ENCODE measurements around the gene KCNG4.

Gene KCNG4

DNA sequence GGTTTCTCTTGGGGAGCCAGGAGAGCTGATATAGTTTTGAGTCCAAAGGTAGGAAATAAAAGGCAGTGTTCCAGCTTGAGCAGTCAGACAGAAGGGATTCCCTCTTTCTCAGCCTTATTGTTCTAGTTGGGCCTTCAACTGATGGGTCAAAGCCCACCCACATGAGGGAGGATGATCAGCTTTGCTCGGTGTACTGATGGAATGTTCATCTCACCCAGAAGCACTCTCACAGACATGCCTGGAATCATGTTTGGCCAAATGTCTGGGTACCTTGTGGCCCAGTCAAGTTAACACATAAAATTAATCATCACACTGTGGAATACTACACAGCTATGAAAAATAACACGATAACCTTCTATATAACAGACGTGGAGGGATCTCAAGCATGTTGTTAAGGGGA lies 23.1 kb upstream of the KCNG4 start:
- no peaks in the 10 kb centered on the region for H3K9me3 ChIP-seq (ENCODE audit: control insufficient read depth, low read length)
- H3K4me1 ChIP-seq (ENCODE audit: control insufficient read depth, insufficient read depth, low read length, poor library complexity, severe bottlenecking), result no peaks in the 10 kb centered on the region
- no peak overlapping the region for H3K4me3 ChIP-seq (ENCODE audit: extremely low read depth, insufficient read depth, low read length, poor library complexity, severe bottlenecking)
- H3K27ac ChIP-seq (ENCODE audit: low read depth, low read length, severe bottlenecking), result no peak overlapping the region
- WGBS, 2 experiments (ENCODE audit: insufficient coverage in 2 of 2), result 100% methylated on average over 1 of the region's 3 CpGs
- no peaks in the 10 kb centered on the region for H3K36me3 ChIP-seq (ENCODE audit: control insufficient read depth, insufficient read depth, low read length)

DNA sequence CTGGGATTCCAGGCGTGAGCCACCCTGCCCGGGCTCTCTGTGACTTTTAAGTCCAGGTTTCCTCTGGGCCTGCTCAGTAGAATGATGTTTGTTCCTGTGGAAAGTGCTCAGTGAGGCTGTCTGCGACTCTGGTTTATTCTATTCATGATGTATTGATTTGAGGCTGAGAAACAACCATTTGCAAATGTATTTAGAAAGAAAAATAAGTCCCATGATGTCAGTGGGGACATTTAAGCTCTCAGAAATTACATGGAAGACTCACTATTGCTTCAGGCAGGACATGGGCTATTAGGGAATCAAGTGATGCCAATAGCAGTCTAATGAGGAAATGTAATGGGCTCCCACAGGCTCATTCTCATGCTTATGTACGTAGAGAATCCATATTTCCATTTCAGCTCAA lies 22.2 kb upstream of the KCNG4 start:
- Histone ChIP-seq H3K36me3 (ENCODE audit: control insufficient read depth, insufficient read depth, low read length) (no peaks in the 10 kb centered on the region), H3K4me1 (ENCODE audit: control insufficient read depth, insufficient read depth, low read length, poor library complexity, severe bottlenecking) (no peaks in the 10 kb centered on the region), H3K27ac (ENCODE audit: low read depth, low read length, severe bottlenecking) (no peak overlapping the region), H3K4me3 (ENCODE audit: extremely low read depth, insufficient read depth, low read length, poor library complexity, severe bottlenecking) (no peak overlapping the region), H3K9me3 (ENCODE audit: control insufficient read depth, low read length) (no peaks in the 10 kb centered on the region)
- 96% methylated on average over 2 to 3 of the region's 4 CpGs for WGBS, 2 experiments (ENCODE audit: insufficient coverage in 2 of 2)

DNA sequence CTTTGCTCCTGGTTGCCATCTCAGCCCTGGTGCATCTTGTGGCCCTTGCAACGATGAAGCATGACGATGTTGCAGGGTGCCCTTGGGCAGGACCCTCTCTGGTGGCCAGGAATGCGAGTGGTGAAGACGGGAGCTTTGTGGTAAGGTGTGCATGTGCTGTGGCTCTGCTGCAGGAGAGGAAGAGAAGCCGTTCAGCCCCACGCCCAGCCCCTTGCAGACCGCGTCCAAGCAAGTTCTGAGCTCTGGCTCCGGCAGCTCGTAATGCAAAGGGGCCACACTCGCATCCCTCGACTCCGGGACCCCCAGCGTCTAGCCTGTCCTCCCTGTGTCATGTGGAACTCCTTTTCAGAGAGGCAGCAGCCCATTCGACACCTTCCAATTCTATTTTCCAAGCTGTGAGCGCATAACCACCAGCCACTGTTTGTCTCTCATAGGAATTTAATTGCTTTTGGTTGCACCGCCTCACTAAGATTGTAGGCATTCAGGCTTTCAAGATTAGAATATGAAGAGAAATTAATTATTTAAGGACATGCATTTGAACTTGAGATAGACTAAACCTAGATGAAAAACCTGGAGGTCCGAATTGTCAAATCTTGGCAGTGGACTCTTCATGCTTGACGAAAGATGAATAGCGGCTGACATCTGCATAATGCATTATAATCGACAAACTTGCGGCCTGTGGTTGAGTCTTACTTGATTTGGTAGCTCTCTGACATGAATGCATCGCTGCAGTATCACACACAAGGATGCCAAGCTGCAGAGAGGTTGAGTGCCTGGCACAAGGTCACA lies 21.1 kb upstream of the KCNG4 start:
- Histone ChIP-seq H3K4me3 (ENCODE audit: extremely low read depth, insufficient read depth, low read length, poor library complexity, severe bottlenecking) (no peak overlapping the region), H3K36me3 (ENCODE audit: control insufficient read depth, insufficient read depth, low read length) (no peaks in the 10 kb centered on the region), H3K4me1 (ENCODE audit: control insufficient read depth, insufficient read depth, low read length, poor library complexity, severe bottlenecking) (no peaks in the 10 kb centered on the region), H3K27ac (ENCODE audit: low read depth, low read length, severe bottlenecking) (no peak overlapping the region), H3K9me3 (ENCODE audit: control insufficient read depth, low read length) (no peaks in the 10 kb centered on the region)
- 88 to 92% methylated on average over 18 to 23 of the region's 23 CpGs for WGBS, 2 experiments (ENCODE audit: insufficient coverage in 2 of 2)

DNA sequence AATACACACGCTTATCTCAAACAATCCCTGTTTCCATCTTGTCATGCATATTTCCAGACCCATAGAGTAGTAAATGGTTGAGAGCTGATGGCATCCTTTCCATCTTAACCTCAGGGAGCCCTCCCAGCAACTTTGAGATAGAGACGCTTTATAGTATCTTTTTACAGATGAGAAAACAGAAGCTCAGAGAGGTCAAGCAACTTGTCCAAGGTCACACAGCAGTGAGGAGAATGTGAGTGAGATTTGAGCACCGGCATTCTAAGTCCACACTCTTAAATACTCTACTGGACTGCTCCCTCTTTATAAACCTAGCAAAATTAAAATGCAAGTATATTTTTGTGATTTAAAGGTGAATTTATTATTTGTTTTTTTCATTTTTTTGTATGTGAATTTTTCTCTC lies 19.9 kb upstream of the KCNG4 start:
- no CpG with 5 or more reads among the region's 3 CpGs for WGBS, 2 experiments (ENCODE audit: insufficient coverage in 2 of 2)

DNA sequence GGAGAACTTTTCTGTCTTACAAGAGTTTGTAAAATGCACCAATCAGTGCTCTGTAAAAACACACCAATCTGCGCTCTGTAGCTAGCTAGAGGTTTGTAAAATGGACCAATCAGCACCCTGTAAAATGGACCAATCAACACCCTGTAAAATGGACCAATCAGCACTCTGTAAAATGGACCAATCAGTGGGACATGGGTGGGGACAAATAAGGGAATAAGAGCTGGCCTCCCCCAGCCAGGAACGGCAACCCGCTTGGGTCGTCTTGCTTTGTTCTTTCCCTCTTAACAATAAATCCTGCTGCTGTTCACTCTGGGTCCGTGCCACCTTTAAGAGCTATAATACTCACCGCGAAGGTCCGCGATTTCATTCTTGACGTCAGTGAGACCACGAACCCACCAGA lies 18.5 kb upstream of the KCNG4 start:
- H3K27ac ChIP-seq (ENCODE audit: low read depth, low read length, severe bottlenecking), result no peak overlapping the region
- no peaks in the 10 kb centered on the region for H3K9me3 ChIP-seq (ENCODE audit: control insufficient read depth, low read length)
- WGBS, 2 experiments (ENCODE audit: insufficient coverage in 2 of 2), result 96% methylated on average over 8 of the region's 11 CpGs; no CpG with 5 or more reads in 1 of the 2 experiments
- H3K36me3 ChIP-seq (ENCODE audit: control insufficient read depth, insufficient read depth, low read length), result no peaks in the 10 kb centered on the region
- H3K4me3 ChIP-seq (ENCODE audit: extremely low read depth, insufficient read depth, low read length, poor library complexity, severe bottlenecking), result no peak overlapping the region
- H3K4me1 ChIP-seq (ENCODE audit: control insufficient read depth, insufficient read depth, low read length, poor library complexity, severe bottlenecking), result no peaks in the 10 kb centered on the region

More for the DNA sequence above, 19.9 kb upstream of the KCNG4 start:
- Histone ChIP-seq H3K4me1 (ENCODE audit: control insufficient read depth, insufficient read depth, low read length, poor library complexity, severe bottlenecking) (no peaks in the 10 kb centered on the region), H3K4me3 (ENCODE audit: extremely low read depth, insufficient read depth, low read length, poor library complexity, severe bottlenecking) (no peak overlapping the region), H3K9me3 (ENCODE audit: control insufficient read depth, low read length) (no peaks in the 10 kb centered on the region), H3K36me3 (ENCODE audit: control insufficient read depth, insufficient read depth, low read length) (no peaks in the 10 kb centered on the region), H3K27ac (ENCODE audit: low read depth, low read length, severe bottlenecking) (no peak overlapping the region)

DNA sequence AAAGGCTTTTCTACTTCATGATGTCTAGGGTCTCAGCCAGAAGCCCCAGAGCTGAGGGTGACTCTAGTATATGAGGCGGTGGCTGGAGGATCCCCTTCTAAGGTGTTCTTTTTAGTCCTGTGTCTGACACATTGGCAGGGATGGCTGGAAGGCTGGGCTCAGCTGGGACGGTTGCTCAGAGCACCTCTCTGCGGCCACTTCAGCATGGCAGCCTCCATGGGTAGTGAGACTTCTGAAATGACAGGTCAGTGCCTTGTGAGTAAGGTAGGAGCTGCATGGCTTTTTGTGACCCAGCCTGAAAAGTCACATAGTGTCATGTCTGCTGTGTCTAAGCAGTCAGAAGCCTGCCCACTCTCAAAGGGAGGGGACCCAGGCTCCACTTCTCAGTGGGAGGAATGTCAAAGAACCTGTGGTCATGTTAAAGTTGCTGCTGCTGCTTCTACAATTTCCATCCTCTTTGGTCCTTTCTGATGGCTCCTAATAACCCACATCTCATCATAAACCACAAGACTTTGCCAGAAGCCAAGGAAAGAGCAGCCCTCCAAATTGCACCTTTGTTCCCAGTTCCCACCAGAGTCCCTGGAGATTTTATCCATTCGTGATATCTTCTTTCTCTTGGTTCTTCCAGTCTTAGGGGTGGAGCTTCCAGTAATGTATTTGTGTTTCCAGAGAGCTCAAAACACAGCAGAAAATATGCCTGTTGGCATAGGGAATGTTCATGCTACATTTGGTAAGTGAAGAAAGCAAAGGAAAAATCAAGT lies 15.4 kb upstream of the KCNG4 start:
- 96 to 97% methylated on average over 3 of the region's 4 CpGs for WGBS, 2 experiments (ENCODE audit: insufficient coverage in 2 of 2)
- Histone ChIP-seq H3K4me1 (ENCODE audit: control insufficient read depth, insufficient read depth, low read length, poor library complexity, severe bottlenecking) (no peaks in the 10 kb centered on the region), H3K27ac (ENCODE audit: low read depth, low read length, severe bottlenecking) (no peak overlapping the region), H3K9me3 (ENCODE audit: control insufficient read depth, low read length) (no peaks in the 10 kb centered on the region), H3K36me3 (ENCODE audit: control insufficient read depth, insufficient read depth, low read length) (no peaks in the 10 kb centered on the region), H3K4me3 (ENCODE audit: extremely low read depth, insufficient read depth, low read length, poor library complexity, severe bottlenecking) (no peak overlapping the region)

DNA sequence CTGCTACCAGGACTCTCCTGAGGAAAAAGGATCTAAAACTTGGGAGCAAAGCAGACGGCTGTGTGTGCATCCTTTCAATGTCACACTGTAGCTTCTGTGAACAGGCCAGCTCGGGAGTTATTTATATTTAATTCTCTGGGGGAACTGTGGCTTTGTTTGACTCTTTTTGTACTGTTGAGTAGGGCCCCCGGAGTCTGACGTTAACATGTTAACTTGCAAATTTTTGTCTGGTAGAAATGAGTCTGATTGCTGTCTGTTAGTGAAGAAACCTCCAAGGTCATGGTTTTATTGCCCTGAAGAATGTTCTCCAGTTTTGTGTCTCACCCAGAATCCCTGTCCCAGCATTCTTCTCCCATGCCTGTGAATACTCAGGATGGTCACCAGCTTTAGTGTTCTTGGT lies 14.2 kb upstream of the KCNG4 start:
- H3K36me3 ChIP-seq (ENCODE audit: control insufficient read depth, insufficient read depth, low read length), result no peaks in the 10 kb centered on the region
- no peak overlapping the region for H3K4me3 ChIP-seq (ENCODE audit: extremely low read depth, insufficient read depth, low read length, poor library complexity, severe bottlenecking)
- H3K27ac ChIP-seq (ENCODE audit: low read depth, low read length, severe bottlenecking), result no peak overlapping the region
- no peaks in the 10 kb centered on the region for H3K9me3 ChIP-seq (ENCODE audit: control insufficient read depth, low read length)
- no peaks in the 10 kb centered on the region for H3K4me1 ChIP-seq (ENCODE audit: control insufficient read depth, insufficient read depth, low read length, poor library complexity, severe bottlenecking)
- WGBS, 2 experiments (ENCODE audit: insufficient coverage in 2 of 2), result 78 to 81% methylated on average over 4 of the region's 4 CpGs

DNA sequence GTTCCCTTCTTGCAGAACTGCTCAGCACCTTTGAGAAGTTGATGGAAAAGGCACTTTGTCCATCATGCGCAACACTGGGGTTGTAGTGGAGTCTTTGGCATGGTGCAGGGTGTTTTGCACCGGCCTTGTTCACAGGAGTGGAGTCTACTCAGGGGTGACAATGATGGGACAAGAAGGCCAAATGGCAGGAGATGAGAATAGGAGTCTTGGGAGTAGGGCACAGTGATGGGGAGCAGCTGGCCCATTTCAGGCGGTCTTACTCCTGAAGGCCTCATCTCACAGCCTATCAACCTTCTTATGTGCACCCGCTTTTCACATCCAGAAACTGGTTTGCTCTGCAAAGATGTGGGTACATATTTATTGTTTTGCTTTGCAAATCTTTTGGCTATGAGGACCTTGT lies 13.4 kb upstream of the KCNG4 start:
- H3K27ac ChIP-seq (ENCODE audit: low read depth, low read length, severe bottlenecking), result no peak overlapping the region
- no peak overlapping the region for H3K4me3 ChIP-seq (ENCODE audit: extremely low read depth, insufficient read depth, low read length, poor library complexity, severe bottlenecking)
- no peaks in the 10 kb centered on the region for H3K4me1 ChIP-seq (ENCODE audit: control insufficient read depth, insufficient read depth, low read length, poor library complexity, severe bottlenecking)
- WGBS, 2 experiments (ENCODE audit: insufficient coverage in 2 of 2), result 50 to 100% methylated on average over 1 to 2 of the region's 4 CpGs
- no peaks in the 10 kb centered on the region for H3K9me3 ChIP-seq (ENCODE audit: control insufficient read depth, low read length)
- no peaks in the 10 kb centered on the region for H3K36me3 ChIP-seq (ENCODE audit: control insufficient read depth, insufficient read depth, low read length)

DNA sequence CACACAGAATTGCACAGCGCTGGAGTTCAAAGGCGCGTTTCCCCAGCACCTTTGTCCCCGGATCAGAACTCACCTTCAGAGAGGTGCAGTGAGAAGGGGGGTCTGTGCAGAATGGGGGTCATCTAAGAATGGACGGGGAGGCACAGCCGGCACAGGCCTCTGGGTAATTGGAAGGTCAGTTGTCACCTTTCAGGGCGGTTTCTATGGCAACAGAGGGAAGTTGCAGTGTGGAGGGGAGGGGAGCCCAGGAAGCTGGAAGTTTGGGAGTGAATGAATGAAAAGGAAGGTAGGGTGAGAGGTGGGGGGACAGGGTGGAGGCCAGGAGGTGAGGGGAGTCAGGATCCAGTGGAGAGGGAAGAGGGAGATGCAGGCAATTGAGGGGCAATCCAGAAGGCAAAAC lies 12.4 kb upstream of the KCNG4 start:
- Histone ChIP-seq H3K4me1 (ENCODE audit: control insufficient read depth, insufficient read depth, low read length, poor library complexity, severe bottlenecking) (no peaks in the 10 kb centered on the region), H3K4me3 (ENCODE audit: extremely low read depth, insufficient read depth, low read length, poor library complexity, severe bottlenecking) (no peak overlapping the region), H3K36me3 (ENCODE audit: control insufficient read depth, insufficient read depth, low read length) (no peaks in the 10 kb centered on the region), H3K9me3 (ENCODE audit: control insufficient read depth, low read length) (no peaks in the 10 kb centered on the region), H3K27ac (ENCODE audit: low read depth, low read length, severe bottlenecking) (no peak overlapping the region)
- WGBS, 2 experiments (ENCODE audit: insufficient coverage in 2 of 2), result 46 to 67% methylated on average over 4 to 7 of the region's 7 CpGs

DNA sequence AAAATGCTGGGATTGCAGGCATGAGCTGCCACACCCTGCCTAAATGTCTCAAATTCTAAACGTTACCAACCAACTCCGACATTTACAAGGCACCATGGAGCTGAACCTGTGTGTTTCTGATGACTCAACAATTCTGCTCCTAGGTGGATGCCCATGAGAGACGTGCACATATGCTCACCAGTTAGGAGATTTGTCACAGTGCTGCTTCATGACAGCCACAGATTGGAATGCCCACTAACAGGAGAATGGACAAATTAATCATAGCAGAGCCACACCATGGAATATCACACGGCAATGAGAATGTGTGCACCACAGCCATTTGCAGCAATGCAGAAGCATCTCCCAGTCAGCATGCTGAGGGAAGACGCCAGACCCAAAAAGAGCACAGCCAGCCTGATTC lies 8.0 kb upstream of the KCNG4 start:
- no peaks in the 10 kb centered on the region for H3K9me3 ChIP-seq (ENCODE audit: control insufficient read depth, low read length)
- 91 to 92% methylated on average over 5 of the region's 5 CpGs for WGBS, 2 experiments (ENCODE audit: insufficient coverage in 2 of 2)
- no peak overlapping the region for H3K4me3 ChIP-seq (ENCODE audit: extremely low read depth, insufficient read depth, low read length, poor library complexity, severe bottlenecking)

DNA sequence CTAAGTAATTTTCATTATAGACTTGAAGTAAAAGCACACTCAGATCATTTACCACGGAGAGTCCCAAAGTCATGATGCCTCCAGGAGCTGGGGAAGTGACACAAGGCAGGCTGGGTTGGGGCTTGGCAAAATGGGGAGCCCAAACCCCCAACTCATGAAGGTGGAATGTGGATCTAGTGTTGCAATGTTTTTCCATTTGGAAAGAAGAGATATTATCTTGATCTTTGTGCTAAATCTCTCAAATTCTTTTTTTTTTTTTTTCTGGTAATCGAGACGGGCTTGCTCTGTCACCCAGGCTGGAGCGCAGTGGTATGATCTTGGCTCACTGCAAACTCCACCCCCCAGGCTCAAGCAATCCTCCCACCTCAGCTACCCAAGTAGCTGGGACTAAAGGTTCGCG lies 7.5 kb upstream of the KCNG4 start:
- WGBS, 2 experiments (ENCODE audit: insufficient coverage in 2 of 2), result 90% methylated on average over 3 of the region's 6 CpGs; no CpG with 5 or more reads in 1 of the 2 experiments
- Histone ChIP-seq H3K4me3 (ENCODE audit: extremely low read depth, insufficient read depth, low read length, poor library complexity, severe bottlenecking) (no peak overlapping the region), H3K27ac (ENCODE audit: low read depth, low read length, severe bottlenecking) (no peak overlapping the region), H3K36me3 (ENCODE audit: control insufficient read depth, insufficient read depth, low read length) (no peaks in the 10 kb centered on the region), H3K4me1 (ENCODE audit: control insufficient read depth, insufficient read depth, low read length, poor library complexity, severe bottlenecking) (no peaks in the 10 kb centered on the region), H3K9me3 (ENCODE audit: control insufficient read depth, low read length) (no peaks in the 10 kb centered on the region)

More for the DNA sequence above, 8.0 kb upstream of the KCNG4 start:
- Histone ChIP-seq H3K36me3 (ENCODE audit: control insufficient read depth, insufficient read depth, low read length) (no peaks in the 10 kb centered on the region), H3K4me1 (ENCODE audit: control insufficient read depth, insufficient read depth, low read length, poor library complexity, severe bottlenecking) (no peaks in the 10 kb centered on the region), H3K27ac (ENCODE audit: low read depth, low read length, severe bottlenecking) (no peak overlapping the region)

All from mesodermal cell (in vitro differentiated cells).